Measurements from ENCODE around the gene ABCC10.
"Not testable (repeated sequence)": the region's sequence is repeated elsewhere in the genome, so short reads cannot be mapped to it uniquely, and the experiment has no call there.

Gene ABCC10, protein sequence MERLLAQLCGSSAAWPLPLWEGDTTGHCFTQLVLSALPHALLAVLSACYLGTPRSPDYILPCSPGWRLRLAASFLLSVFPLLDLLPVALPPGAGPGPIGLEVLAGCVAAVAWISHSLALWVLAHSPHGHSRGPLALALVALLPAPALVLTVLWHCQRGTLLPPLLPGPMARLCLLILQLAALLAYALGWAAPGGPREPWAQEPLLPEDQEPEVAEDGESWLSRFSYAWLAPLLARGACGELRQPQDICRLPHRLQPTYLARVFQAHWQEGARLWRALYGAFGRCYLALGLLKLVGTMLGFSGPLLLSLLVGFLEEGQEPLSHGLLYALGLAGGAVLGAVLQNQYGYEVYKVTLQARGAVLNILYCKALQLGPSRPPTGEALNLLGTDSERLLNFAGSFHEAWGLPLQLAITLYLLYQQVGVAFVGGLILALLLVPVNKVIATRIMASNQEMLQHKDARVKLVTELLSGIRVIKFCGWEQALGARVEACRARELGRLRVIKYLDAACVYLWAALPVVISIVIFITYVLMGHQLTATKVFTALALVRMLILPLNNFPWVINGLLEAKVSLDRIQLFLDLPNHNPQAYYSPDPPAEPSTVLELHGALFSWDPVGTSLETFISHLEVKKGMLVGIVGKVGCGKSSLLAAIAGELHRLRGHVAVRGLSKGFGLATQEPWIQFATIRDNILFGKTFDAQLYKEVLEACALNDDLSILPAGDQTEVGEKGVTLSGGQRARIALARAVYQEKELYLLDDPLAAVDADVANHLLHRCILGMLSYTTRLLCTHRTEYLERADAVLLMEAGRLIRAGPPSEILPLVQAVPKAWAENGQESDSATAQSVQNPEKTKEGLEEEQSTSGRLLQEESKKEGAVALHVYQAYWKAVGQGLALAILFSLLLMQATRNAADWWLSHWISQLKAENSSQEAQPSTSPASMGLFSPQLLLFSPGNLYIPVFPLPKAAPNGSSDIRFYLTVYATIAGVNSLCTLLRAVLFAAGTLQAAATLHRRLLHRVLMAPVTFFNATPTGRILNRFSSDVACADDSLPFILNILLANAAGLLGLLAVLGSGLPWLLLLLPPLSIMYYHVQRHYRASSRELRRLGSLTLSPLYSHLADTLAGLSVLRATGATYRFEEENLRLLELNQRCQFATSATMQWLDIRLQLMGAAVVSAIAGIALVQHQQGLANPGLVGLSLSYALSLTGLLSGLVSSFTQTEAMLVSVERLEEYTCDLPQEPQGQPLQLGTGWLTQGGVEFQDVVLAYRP (N-terminal part only)

GRCh38 chr6:43427406-43428111 lies at the start of gene ABCC10:
TSS of gene ABCC10 (plus strand) at chr6:43427541. CDS start at chr6:43427979, 438 bp downstream.
- peak; percentile 88 to 95 (median 92) for DNase-seq (ENCODE audit: low read depth in 3 of 3)

DNA sequence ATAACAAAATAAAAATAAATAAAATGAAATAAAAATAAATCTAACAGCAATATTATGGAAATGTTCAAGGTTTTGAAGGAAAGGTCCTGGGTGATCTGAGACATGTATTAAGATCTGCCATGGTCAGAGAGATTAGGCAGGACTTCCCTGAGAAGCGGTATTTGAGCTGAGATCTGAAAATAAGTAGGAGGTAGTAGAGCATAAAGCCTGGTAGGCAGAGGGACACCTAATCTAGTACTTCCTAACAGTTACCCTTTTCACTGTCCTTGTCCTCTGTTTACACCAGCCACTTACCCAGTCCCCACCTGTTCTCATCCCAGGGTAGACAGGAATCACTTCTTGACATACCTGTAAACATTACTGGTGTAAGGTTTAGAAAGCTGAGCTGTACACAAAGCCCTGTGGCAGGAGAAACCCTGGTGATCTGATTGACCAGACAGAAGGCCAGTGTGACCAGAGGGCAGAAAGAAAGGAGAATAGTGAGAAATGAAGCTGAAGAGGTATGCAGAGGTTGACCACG lies 49.6 kb upstream of the ABCC10 start:
- DNase-seq (ENCODE audit: low read depth in 3 of 3) = no peak

GRCh38 chr6:43378631-43379030 lies 48.7 kb upstream of the ABCC10 start:
- no peak for DNase-seq (ENCODE audit: low read depth in 3 of 3)

DNA sequence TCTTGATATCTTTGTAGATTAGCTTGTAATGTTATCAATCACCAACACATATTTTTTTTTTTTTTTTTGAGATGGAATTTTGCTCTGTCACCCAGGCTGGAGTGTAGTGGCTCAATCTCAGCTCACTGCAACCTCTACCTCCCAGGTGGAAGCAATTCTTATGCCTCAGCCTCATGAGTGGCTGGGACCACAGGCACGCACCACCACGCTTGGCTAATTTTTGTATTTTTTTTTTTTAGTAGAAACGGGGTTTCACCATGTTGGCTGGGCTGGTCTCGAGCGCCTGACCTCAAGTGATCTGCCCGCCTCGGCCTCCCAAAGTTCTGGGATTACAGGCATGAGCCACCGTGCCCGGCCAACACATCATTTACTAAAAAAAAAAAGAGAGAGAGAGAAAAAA lies 46.5 kb upstream of the ABCC10 start:
- DNase-seq (ENCODE audit: low read depth in 3 of 3) = not testable (repeated sequence)

- no peak for DNase-seq (ENCODE audit: low read depth in 3 of 3)
These were observed 44.2 kb upstream of the ABCC10 start for GRCh38 chr6:43383021-43383667.

GRCh38 chr6:43386492-43386891 lies 40.8 kb upstream of the ABCC10 start:
- DNase-seq (ENCODE audit: low read depth in 3 of 3) = no peak

- no peak for DNase-seq (ENCODE audit: low read depth in 3 of 3)
These were observed 37.5 kb upstream of the ABCC10 start for GRCh38 chr6:43389730-43390295.

DNA sequence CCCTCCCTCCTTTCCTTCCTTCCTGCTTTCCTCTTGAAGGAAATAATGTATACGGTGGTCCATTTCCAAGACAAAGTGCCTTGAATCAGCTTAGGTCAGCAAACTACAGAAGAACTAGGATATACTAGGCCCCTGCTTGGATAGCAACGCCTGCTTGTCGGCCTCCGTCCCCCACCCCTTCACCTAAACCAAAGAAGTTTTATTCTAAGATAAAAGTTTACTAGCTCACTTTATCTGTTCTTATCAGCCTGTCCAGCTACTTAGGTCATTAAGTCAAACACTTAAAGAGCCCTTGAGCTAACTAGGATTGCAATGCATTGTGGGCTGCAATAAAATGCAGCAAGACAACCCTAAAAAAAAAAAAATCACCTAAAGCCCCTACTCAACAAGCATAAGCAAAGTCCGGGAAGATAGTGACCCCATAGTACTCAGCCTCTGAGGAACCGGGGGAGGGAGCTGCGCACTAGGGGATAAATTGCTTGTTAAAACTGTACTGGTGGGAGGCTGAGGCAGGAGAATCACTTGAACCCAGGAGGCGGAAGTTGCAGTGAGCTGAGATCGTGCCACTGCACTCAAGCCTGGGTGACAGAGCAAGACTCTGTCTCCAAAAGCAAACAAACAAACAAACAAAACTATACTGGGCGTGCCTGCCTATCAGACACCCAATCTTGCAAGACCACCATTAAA lies 36.4 kb upstream of the ABCC10 start:
- not testable (repeated sequence) for DNase-seq (ENCODE audit: low read depth in 3 of 3)

- DNase-seq (ENCODE audit: low read depth in 3 of 3) = no peak
These were observed 35.8 kb upstream of the ABCC10 start for GRCh38 chr6:43391440-43392031.

GRCh38 chr6:43393133-43393532 lies 34.2 kb upstream of the ABCC10 start:
- DNase-seq (ENCODE audit: low read depth in 3 of 3) = not testable (repeated sequence)

DNA sequence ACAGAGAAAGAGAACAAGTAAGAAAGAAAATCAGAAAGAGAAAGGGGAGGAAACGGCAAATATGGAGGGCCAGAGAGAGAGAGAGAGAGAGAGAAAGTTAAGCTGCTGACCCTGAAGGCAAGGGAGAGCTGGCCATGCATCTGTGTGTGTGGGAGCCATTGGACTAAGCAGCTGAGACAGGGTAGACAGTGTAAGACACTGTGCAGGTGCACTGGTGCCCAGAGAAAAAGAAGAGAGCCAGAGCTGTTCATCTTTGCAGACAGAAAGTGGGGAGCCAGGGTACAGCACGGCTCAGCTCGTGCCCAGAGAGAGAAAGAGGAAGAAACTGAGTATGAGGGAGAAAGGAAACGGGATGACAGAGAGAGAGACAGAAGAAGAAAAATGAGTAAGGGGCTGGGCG lies 33.7 kb upstream of the ABCC10 start:
- no peak for DNase-seq (ENCODE audit: low read depth in 3 of 3)

DNA sequence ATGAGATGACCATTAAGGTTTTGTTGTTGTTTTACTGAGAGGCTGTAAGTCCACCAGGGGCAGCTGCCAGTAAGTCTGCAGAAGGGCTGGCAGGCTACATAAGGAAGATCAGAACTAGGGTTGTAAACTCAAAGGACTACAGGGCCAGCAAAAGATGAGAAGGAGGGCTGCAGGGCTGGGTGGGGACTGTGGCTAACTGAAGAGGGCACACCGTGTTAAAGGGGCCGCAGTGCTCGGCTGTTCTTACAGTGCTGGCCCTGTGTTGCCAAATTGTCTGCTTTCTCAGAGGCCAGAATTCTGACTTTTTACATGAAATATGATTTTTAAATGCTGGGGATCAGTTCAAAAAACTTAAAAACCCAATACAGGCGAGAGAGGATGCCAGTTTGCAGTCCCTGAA lies 32.4 kb upstream of the ABCC10 start:
- no peak for DNase-seq (ENCODE audit: low read depth in 3 of 3)

- no peak for DNase-seq (ENCODE audit: low read depth in 3 of 3)
These were observed 31.6 kb upstream of the ABCC10 start for GRCh38 chr6:43395776-43396175.

DNA sequence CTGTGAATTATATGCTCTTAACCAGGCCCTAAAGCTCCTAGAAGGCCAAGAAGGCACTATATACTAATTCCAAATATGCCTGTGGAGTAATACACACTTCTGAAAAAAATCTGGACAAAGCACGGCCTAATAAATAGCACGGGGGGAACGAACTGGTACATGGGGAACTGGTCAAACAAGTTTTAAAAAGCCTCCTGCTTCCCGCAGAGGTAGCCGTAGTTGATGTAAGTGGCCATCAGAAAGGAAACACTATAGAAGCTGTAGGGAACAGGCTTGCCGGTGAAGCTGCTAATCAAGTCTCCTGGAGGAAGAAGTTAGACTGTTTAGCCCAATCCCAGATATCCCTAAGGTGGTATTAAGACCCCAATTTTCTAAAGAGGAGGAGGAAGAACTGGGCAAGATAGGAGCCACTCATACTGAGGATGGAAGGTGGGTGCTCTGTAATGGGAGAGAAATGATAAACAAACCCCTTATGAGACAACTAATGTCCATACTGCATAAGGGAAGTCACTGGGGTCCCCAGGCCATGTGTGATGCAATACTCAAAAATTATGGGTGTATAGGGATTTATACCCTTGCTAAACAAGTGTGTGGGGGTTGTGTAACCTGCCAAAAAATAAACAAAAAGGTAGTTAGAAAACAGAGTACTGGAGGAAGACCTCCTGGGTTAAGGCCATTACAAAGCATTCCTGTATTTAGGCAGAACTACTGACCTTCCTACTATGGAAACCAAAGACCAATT lies 30.8 kb upstream of the ABCC10 start:
- DNase-seq (ENCODE audit: low read depth in 3 of 3) = no peak

GRCh38 chr6:43399932-43400487 lies 27.3 kb upstream of the ABCC10 start:
- DNase-seq (ENCODE audit: low read depth in 3 of 3) = no peak

GRCh38 chr6:43401730-43402129 lies 25.6 kb upstream of the ABCC10 start:
- no peak for DNase-seq (ENCODE audit: low read depth in 3 of 3)

- no peak for DNase-seq (ENCODE audit: low read depth in 3 of 3)
These were observed 24.5 kb upstream of the ABCC10 start for GRCh38 chr6:43402820-43403219.

- DNase-seq (ENCODE audit: low read depth in 3 of 3) = no peak
These were observed 22.0 kb upstream of the ABCC10 start for GRCh38 chr6:43405354-43405753.
